ENCODE results near the gene MKNK2. TPM values are rescaled to one million over a fixed set of nuclear protein-coding genes. Genes with fewer than 3 reads are reported as not detected.
"Not testable (repeated sequence)": the region's sequence is repeated elsewhere in the genome, so short reads cannot be mapped to it uniquely, and the experiment has no call there.

The MKNK2 gene
- total and polyA plus RNA-seq, 10 donors: 88.2 to 389 (median 220) TPM

DNA sequence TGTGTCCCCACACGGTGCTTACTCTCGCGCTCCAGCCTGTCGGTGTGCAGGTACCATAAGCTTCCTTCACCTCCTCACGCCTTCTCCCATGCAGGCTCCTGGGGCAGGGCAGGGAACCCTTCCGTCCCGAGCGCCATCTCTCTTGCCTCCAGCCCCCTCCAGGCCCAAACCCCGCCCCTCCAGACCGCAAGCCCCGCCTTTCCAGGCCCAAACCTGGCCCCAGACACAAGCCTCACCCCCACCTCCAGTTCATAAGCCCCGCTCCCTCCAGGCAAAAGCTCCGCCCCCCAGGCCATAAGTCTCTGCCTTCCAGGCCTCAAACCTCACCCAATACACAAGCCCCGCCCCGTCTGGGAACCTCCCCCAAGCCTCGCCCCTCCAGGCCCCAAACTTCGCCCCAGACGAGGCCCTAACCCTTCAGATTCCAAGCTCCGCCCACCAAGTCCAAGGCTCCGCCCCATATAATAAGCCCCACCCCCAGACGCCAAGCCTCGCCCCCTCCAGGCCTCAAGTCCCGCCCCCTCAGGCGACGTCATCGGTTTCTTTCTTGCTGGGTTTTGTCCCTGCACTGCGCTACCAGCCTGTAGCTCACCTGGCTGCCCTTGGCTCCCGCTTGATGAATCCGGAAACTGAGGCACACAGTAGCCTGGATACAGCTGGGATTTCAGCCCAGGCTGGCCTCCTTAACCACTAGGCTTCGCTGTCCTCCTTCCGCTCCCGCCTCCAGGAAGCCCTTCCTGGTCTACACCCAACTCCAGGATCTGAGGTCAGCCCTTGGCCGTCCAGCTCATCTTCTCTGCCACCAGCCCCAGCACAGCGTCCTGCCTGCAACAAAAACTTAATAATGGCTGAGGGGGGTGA is 16.1 kb downstream of the MKNK2 start:
- 45 to 55% (median 50%) methylated on average over 33 to 34 of the region's 34 CpGs for WGBS, 5 donors
- intact Hi-C loops (cut with DNase I; ENCODE audit: low total_unique reads): no loop called here
- H3K4me3 ChIP-seq: peak overlapping the region in 1 of 8 donors; percentile 9
- H3K36me3 ChIP-seq: peaks cover 0 to 27% (median 23%) of the 10 kb centered on the region in 6 donors
- TF ChIP-seq, protein P1, sequence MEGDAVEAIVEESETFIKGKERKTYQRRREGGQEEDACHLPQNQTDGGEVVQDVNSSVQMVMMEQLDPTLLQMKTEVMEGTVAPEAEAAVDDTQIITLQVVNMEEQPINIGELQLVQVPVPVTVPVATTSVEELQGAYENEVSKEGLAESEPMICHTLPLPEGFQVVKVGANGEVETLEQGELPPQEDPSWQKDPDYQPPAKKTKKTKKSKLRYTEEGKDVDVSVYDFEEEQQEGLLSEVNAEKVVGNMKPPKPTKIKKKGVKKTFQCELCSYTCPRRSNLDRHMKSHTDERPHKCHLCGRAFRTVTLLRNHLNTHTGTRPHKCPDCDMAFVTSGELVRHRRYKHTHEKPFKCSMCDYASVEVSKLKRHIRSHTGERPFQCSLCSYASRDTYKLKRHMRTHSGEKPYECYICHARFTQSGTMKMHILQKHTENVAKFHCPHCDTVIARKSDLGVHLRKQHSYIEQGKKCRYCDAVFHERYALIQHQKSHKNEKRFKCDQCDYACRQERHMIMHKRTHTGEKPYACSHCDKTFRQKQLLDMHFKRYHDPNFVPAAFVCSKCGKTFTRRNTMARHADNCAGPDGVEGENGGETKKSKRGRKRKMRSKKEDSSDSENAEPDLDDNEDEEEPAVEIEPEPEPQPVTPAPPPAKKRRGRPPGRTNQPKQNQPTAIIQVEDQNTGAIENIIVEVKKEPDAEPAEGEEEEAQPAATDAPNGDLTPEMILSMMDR (IDR thresholded peaks at IDR 0.05 in 8 of 11, conservative IDR thresholded peaks at IDR 0.05 in 3 of 11): no peak
- TF ChIP-seq POLR2A (IDR thresholded peaks at IDR 0.05): no peak
- TF ChIP-seq POLR2AphosphoS5 (IDR thresholded peaks at IDR 0.05): peak in 2 of 3 donors; percentile 22 to 27
- peaks cover 28 to 89% (median 64%) of the 10 kb centered on the region in 6 donors for H3K4me1 ChIP-seq
- DNase-seq: peak; percentile 85
- H3K27ac ChIP-seq: peak overlapping the region in 4 of 8 donors; percentile 36 to 91 (median 66)
- H3K9me3 ChIP-seq: peaks cover 4 to 13% (median 9%) of the 10 kb centered on the region in 8 donors
- no peaks in the 10 kb centered on the region for H3K27me3 ChIP-seq (replicated peaks in 1 of 7)

DNA sequence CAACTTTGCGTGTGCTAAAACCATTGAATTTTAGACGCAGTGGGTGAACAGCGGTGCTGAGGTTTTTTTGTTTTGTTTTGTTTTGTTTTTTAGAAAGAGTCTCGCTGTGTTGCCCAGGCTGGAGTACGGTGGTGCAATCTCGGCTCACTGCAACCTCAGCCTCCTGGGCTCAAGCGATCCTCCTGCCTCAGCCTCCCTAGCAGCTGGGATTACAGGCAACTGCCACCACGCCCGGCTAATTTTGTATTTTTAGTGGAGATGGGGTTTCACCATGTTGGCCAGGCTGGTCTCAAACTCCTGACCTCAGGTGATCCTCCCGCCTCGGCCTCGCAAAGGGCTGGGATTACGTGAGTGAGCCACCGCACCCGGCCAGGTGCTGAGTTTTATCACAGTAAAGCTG is 16.8 kb downstream of the MKNK2 start:
- WGBS, 5 donors: 92 to 96% (median 93%) methylated on average over 15 of the region's 15 CpGs
- Histone ChIP-seq H3K4me3 (peak overlapping the region in 1 of 8 donors; percentile 9), H3K9me3 (peaks cover 4 to 13% (median 9%) of the 10 kb centered on the region in 8 donors), H3K27ac (peak overlapping the region in 3 of 8 donors; percentile 82 to 92 (median 91)), H3K4me1 (peaks cover 21 to 89% (median 62%) of the 10 kb centered on the region in 6 donors), H3K36me3 (peaks cover 0 to 20% (median 16%) of the 10 kb centered on the region in 6 donors)
- DNase-seq; intact Hi-C loops (cut with DNase I; ENCODE audit: low total_unique reads); H3K27me3 ChIP-seq (replicated peaks in 1 of 7): not testable (repeated sequence)

DNA sequence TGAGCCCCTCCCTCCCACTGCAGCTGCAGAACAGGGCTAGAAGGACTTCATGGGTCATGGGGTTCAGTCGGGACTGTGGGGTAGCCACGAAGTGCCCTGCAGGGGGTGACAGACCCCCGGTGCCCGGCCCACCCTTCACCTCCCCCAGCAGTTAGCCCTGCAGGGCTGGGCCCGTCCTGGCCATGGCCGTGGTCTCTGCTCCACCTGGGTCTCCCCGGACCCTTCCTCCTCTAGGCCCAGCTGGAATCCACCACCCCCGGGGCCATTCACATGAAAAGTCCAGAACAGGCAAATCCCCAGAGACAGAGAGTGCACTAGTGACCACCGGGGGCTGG is 17.3 kb downstream of the MKNK2 start:
- 62 to 79% (median 75%) methylated on average over 5 to 9 of the region's 9 CpGs for WGBS, 5 donors
- peak overlapping the region in 5 of 8 donors; percentile 14 to 92 (median 86) for H3K27ac ChIP-seq
- intact Hi-C loops (cut with DNase I; ENCODE audit: low total_unique reads): no loop called here
- H3K27me3 ChIP-seq (replicated peaks in 1 of 7): no peaks in the 10 kb centered on the region
- TF ChIP-seq POLR2AphosphoS5 (IDR thresholded peaks at IDR 0.05): no peak
- TF ChIP-seq, protein P1 (IDR thresholded peaks at IDR 0.05 in 8 of 11, conservative IDR thresholded peaks at IDR 0.05 in 3 of 11): no peak
- TF ChIP-seq POLR2A (IDR thresholded peaks at IDR 0.05): no peak
- peaks cover 0 to 15% (median 11%) of the 10 kb centered on the region in 6 donors for H3K36me3 ChIP-seq
- peaks cover 4 to 13% (median 9%) of the 10 kb centered on the region in 8 donors for H3K9me3 ChIP-seq
- no peak overlapping the region for H3K4me3 ChIP-seq
- DNase-seq: peak; percentile 77
- H3K4me1 ChIP-seq: peaks cover 21 to 89% (median 61%) of the 10 kb centered on the region in 6 donors

DNA sequence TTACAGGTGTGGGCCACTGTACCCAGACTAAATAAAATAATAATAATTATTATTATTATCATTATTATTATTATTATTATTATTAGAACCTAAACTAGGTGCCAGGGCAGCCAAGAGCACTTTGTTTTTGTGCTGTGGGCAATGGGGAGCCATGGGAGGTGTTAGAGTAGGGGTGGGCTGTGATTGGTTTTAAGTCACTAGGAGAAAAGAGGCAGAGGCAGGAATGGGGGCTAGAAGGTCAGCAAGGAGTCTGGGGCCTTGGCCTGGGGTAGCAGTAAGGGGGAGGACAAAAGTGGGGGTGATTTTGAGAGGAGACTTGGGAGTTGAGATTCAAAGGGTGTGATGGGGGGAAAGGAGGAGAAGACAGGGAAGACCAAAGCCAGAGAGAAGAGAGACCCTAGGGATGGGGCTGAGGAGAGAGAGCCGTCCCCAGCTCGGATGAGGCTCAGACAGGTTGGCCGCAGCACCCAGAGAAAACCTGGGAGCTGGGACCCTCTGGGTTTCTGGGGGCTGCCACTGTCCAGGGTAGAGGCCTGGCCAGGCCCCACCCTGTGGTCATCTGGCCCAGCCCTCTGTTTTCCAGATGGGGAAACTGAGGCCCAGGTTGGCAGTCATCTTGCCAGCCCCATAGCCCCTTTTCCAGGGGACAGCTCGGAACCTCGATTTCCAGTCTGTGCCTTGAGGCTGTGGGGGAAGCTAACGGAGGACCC is 17.8 kb downstream of the MKNK2 start:
- Histone ChIP-seq H3K27ac (peak overlapping the region in 7 of 8 donors; percentile 14 to 92 (median 89)), H3K27me3 (replicated peaks in 1 of 7) (no peaks in the 10 kb centered on the region), H3K4me1 (peaks cover 26 to 89% (median 61%) of the 10 kb centered on the region in 6 donors), H3K36me3 (peaks cover 0 to 10% (median 6%) of the 10 kb centered on the region in 6 donors), H3K9me3 (peaks cover 4 to 13% (median 9%) of the 10 kb centered on the region in 8 donors), H3K4me3 (peak overlapping the region in 1 of 8 donors; percentile 54)
- no peak for TF ChIP-seq POLR2A (IDR thresholded peaks at IDR 0.05)
- TF ChIP-seq, protein P1 (IDR thresholded peaks at IDR 0.05 in 8 of 11, conservative IDR thresholded peaks at IDR 0.05 in 3 of 11): no peak
- TF ChIP-seq POLR2AphosphoS5 (IDR thresholded peaks at IDR 0.05): no peak
- 84 to 95% (median 90%) methylated on average over 6 of the region's 6 CpGs for WGBS, 5 donors
- intact Hi-C loops (cut with DNase I; ENCODE audit: low total_unique reads): no loop called here
- peak; percentile 69 for DNase-seq
